ENCODE results near the gene CRAMP1. TPM values are rescaled to one million over a fixed set of nuclear protein-coding genes. Genes with fewer than 3 reads are reported as not detected.
A peak's percentile ranks its signal among the peaks of the same experiment; 100 is the strongest.

The CRAMP1 gene
- total RNA-seq, 3 donors from 2014 or later, result 15.7 to 27.4 (median 20.6) TPM

DNA sequence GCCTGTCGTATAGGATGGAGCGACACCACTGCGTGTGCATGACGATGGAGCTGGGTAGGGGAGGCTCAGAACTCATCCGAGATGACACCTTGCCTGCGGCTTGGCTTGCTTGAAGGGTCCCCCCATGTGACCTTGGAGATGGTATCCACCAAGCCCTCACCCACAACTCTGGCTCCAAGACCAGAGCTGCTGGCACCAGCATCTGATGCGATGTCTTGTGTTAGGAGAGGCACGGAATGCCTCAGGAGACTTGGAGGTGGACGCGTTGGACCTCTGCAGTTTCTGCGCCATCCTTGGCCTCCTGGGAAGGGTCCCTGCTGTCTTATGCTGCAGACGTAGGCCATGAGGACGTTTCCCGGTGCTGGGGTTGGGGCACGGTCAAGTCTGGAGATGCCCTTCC lies 7.8 kb downstream of the CRAMP1 start:
- intact Hi-C loops (cut with DNase I, micrococcal nuclease), result no loop called here
- no peak for ATAC-seq

DNA sequence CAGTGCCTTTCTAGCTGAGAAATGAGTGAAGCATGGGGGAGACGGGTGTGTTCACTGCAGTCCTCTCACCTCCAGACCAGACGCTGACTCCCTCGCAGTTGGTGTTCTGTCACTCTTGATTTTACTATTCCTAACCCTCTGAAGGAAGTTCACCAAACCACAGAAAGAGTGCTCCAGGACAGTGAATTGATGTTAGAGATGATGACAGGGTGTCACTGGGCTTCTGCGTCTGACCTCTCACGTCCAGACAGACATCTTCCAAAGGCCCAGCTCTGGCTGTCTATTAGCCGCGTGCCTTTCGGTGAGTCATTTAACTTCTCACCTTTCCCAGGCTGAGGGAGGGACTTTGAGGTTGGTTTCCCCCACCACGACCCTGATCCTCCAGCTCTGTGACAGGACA lies 8.2 kb downstream of the CRAMP1 start:
- no peaks in the 10 kb centered on the region for H3K36me3 ChIP-seq (ENCODE audit: low read depth)

More for the DNA sequence above, 7.8 kb downstream of the CRAMP1 start:
- Histone ChIP-seq H3K4me3 (no peak overlapping the region), H3K36me3 (ENCODE audit: low read depth) (no peaks in the 10 kb centered on the region), H3K9me3 (no peaks in the 10 kb centered on the region), H3K4me1 (ENCODE audit: low read depth) (peaks cover 10% of the 10 kb centered on the region)
- DNase-seq, result no peak
- TF ChIP-seq, protein P1, sequence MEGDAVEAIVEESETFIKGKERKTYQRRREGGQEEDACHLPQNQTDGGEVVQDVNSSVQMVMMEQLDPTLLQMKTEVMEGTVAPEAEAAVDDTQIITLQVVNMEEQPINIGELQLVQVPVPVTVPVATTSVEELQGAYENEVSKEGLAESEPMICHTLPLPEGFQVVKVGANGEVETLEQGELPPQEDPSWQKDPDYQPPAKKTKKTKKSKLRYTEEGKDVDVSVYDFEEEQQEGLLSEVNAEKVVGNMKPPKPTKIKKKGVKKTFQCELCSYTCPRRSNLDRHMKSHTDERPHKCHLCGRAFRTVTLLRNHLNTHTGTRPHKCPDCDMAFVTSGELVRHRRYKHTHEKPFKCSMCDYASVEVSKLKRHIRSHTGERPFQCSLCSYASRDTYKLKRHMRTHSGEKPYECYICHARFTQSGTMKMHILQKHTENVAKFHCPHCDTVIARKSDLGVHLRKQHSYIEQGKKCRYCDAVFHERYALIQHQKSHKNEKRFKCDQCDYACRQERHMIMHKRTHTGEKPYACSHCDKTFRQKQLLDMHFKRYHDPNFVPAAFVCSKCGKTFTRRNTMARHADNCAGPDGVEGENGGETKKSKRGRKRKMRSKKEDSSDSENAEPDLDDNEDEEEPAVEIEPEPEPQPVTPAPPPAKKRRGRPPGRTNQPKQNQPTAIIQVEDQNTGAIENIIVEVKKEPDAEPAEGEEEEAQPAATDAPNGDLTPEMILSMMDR (IDR thresholded peaks at IDR 0.05), result no peak

DNA sequence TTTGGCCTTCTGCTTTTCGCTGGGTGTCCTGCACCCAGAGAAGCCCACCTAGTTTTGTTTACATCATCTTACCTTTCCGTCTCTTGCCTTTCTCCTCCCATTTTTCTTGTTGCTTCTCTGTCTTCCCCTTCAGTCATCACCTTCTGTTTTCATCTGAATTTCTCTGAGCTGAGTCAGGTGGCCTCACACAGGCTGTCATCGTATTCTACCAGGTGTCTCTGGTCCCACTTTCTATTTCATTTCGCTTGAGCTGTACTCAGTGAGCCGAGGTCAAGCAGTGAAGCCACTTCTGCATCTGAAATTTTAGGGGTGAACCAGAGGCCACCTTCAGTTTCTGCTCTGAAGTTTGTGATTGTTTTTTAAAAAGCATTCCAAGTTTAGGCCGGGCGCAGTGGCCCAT lies 9.7 kb downstream of the CRAMP1 start:
- TF ChIP-seq, protein P1 (IDR thresholded peaks at IDR 0.05), result no peak
- no peak for DNase-seq

More for the DNA sequence above, 8.2 kb downstream of the CRAMP1 start:
- DNase-seq, result no peak
- TF ChIP-seq, protein P1 (IDR thresholded peaks at IDR 0.05), result no peak
- peaks cover 5% of the 10 kb centered on the region for H3K4me1 ChIP-seq (ENCODE audit: low read depth)
- H3K9me3 ChIP-seq, result no peaks in the 10 kb centered on the region
- H3K4me3 ChIP-seq, result no peak overlapping the region
- no peak for ATAC-seq
- intact Hi-C loops (cut with DNase I, micrococcal nuclease), result no loop called here

DNA sequence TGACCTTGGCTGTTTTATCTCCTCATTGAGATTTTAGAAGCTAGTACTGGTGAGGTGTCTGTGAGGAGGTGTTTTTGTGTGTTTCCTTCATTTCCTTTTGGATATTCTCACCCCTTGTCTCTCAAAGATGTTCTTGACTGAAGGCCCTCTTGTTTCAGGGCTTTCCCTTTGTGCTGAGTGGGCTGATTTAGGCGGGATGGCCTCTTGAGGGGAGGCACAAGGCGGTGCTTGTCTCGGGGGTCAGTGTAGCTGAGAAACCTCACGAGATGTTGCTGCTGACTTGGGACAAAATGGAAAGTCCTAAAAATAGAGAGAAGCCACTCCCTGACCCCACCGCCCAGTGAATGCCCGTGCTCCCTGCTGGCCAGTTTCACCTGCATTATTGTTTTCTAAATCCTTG lies 14.2 kb downstream of the CRAMP1 start:
- no peak for ATAC-seq
- intact Hi-C loops (cut with DNase I, micrococcal nuclease), result no loop called here
- H3K4me1 ChIP-seq (ENCODE audit: low read depth), result no peaks in the 10 kb centered on the region
- no peak for DNase-seq
- H3K4me3 ChIP-seq, result no peak overlapping the region
- TF ChIP-seq, protein P1 (IDR thresholded peaks at IDR 0.05), result no peak
- no peaks in the 10 kb centered on the region for H3K36me3 ChIP-seq (ENCODE audit: low read depth)
- no peaks in the 10 kb centered on the region for H3K9me3 ChIP-seq

More for the DNA sequence above, 9.7 kb downstream of the CRAMP1 start:
- Histone ChIP-seq H3K9me3 (no peaks in the 10 kb centered on the region), H3K4me3 (no peak overlapping the region), H3K36me3 (ENCODE audit: low read depth) (no peaks in the 10 kb centered on the region), H3K4me1 (ENCODE audit: low read depth) (no peaks in the 10 kb centered on the region)
- intact Hi-C loops (cut with DNase I, micrococcal nuclease), result no loop called here
- ATAC-seq, result peak; percentile 19

DNA sequence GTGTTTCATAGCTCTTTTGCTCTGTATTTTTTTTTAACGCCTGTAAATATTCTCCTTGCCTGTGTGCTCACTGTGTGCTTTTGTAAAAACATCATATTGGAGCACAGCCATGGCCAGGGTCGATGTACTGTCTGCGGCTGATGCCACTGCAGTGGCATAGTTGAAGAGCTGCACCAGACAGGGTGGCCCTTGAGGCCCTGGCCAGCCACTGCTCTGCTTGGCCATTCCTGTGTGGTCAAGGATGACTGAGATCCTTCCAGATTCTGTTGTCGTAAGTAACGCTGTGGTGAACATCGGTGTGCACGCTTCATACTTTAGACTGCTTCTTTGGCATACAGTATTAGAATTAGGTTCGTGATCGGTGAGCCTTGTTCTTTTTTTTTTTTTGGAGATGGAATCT lies 14.6 kb downstream of the CRAMP1 start:
- TF ChIP-seq, protein P1 (IDR thresholded peaks at IDR 0.05), result no peak
- Histone ChIP-seq H3K4me1 (ENCODE audit: low read depth) (no peaks in the 10 kb centered on the region), H3K9me3 (no peaks in the 10 kb centered on the region), H3K4me3 (no peak overlapping the region), H3K36me3 (ENCODE audit: low read depth) (no peaks in the 10 kb centered on the region)
- ATAC-seq (no peak), DNase-seq (no peak)
- intact Hi-C loops (cut with DNase I, micrococcal nuclease), result no loop called here

All from mucosa of descending colon (tissue), 3 donors.